Pancreas (tissue), 10 donors: Measurements from ENCODE around the gene AXIN2. TPM values are rescaled to one million over a fixed set of nuclear protein-coding genes. Genes with fewer than 3 reads are reported as not detected.

Experiments used
- ATAC-seq, 4 donors: fragments of 200-7000 bp; cut with Tn5 transposase; one replicate each; pipeline versions ENCODE4 v1.8.0 to v1.9.1; 2020; ENCODE audit warnings: mild to moderate bottlenecking in 4 of 4, moderate library complexity in 4 of 4
- DNase-seq, 6 donors: peaks; one replicate each; pipeline ENCODE4 v3.0.0-alpha.2; 2020
- FAIRE-seq: peaks from 2 replicates; lab custom pipeline; 2012; peaks lifted over from hg19 to GRCh38; lab: Jason Lieb, UNC
- H3K27ac ChIP-seq, 4 donors: fragments of 200-600 bp; sonication (generic); 1 replicate in 3 of 4; 2 replicates in 1 of 4; pipeline versions ENCODE4 v1.5.0 to v1.8.0; 2020
- H3K27me3 ChIP-seq, 4 donors: fragments of 200-600 bp; one replicate each; pipeline ENCODE4 v1.8.0; 2021
- H3K36me3 ChIP-seq, 3 donors: fragments of 200-600 bp; sonication (generic) in 1 of 3; one replicate each; pipeline versions ENCODE4 v1.5.0 to v1.8.0; 2020 to 2021
- H3K4me1 ChIP-seq, 3 donors: fragments of 200-600 bp; one replicate each; pipeline ENCODE4 v1.8.0; 2021
- H3K4me3 ChIP-seq, 4 donors: fragments of 200-600 bp; sonication (generic) in 2 of 4; one replicate each; pipeline versions ENCODE4 v1.5.0 to v1.8.0; 2020 to 2021
- H3K9me3 ChIP-seq, 4 donors: fragments of 200-600 bp; one replicate each; pipeline ENCODE4 v1.8.0; 2021
- WGBS, 2 donors: extraction: QIAGEN DNeasy Blood & Tissue Kit; methylation state at CpG; one replicate each; pipeline ENCODE4 v1.1.7; 2013; 5-methylcytosine and 5-hydroxymethylcytosine counted together
- intact Hi-C, 3 donors: fragments of 100-400 bp; cut with DNase I; formaldehyde crosslinking; loops; one replicate each; pipeline versions ENCODE4 v1.11.1 to v1.14.2; 2022
- polyA plus RNA-seq, 2 donors: library from polyadenylated mRNA; stranded (reverse); fragments of 200-250 nt; gene quantifications; one replicate each; pipeline ENCODE4 v1.2.3, GENCODE V29; 2013
- total RNA-seq, 6 donors: library from RNA; stranded (reverse); fragmentation: NEBNext Ultra II Directional in 4 of 6; extraction: Animal tissue kit (Norgen Biotek cat#: 25700) in 4 of 6; gene quantifications; one replicate each; pipeline versions ENCODE4 v1.2.1 to v1.2.4, GENCODE V29; 2021 to 2023
- TF ChIP-seq, protein P1 (sequence below), 4 donors: fragments of 200-600 bp; sonication (generic) in 3 of 4; IDR thresholded peaks; one replicate each; pipeline versions ENCODE4 v1.5.0 to v1.8.0; 2021; ENCODE audit warnings: antibody characterized with exemption in 4 of 4
- donor health status: healthy with polysubstance abuse.
- donor health status: DM: no; HTN: no; CAD: no; lungs with moderate emphysema.
- donor health status: DM: no; HTN: no; CAD: no.
- donor health status: control.
- donor health status: control.
- donor health status: Bipolar disorder and iron deficiency.
- donor health status: DM: yes; HTN: yes; CAD: no.
- donor health status: DM: no; HTN: no; CAD: no.
- donor health status: DM: no; HTN: no; CAD: no.
- donor health status: DM: yes; HTN: yes; CAD: no.

Gene AXIN2
- total and polyA plus RNA-seq, 8 donors: 2.5 to 13.1 (median 3.3) TPM

DNA sequence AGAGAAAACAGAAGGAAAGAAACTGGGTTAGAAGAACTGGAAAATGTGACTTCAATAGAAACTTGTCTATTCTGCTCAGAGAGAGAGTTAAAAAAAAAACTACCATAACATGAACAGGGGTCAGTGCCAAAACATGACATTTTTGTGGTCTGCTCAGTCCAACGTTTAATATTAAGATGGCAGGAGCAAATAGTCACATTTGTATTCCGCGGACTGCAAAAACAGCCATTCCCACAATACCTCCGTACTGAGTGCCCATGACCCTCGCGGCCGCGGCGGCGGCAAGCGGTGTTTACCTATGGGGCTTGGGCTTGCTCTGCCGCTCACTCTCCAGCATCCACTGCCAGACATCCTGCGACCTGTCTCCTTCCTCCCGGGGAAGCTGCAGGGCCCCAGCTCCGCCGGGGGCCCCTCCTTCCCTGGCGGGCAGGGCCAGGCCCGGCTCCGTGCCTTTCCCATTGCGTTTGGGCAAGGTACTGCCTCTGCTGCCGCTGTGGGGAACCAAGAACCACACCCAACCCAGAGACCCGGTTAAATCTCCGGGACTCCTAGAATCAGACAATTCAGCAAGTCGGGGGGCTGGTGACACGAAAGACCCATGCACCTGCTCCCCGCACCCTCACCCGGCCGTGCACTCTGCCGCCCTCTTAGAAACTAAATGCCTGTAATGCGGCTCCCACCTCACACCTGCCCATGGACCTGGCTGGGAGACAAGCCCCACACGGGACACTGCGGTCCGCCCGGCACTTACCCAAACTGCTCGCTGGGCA is 24.7 kb downstream of the AXIN2 start:
- H3K4me1 ChIP-seq: peaks cover 0 to 9% (median 4%) of the 10 kb centered on the region in 3 donors
- H3K9me3 ChIP-seq: no peaks in the 10 kb centered on the region
- no peak overlapping the region for H3K27ac ChIP-seq
- intact Hi-C loops: no loop called here
- TF ChIP-seq, protein P1, sequence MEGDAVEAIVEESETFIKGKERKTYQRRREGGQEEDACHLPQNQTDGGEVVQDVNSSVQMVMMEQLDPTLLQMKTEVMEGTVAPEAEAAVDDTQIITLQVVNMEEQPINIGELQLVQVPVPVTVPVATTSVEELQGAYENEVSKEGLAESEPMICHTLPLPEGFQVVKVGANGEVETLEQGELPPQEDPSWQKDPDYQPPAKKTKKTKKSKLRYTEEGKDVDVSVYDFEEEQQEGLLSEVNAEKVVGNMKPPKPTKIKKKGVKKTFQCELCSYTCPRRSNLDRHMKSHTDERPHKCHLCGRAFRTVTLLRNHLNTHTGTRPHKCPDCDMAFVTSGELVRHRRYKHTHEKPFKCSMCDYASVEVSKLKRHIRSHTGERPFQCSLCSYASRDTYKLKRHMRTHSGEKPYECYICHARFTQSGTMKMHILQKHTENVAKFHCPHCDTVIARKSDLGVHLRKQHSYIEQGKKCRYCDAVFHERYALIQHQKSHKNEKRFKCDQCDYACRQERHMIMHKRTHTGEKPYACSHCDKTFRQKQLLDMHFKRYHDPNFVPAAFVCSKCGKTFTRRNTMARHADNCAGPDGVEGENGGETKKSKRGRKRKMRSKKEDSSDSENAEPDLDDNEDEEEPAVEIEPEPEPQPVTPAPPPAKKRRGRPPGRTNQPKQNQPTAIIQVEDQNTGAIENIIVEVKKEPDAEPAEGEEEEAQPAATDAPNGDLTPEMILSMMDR (IDR thresholded peaks at IDR 0.05): no peak
- no peak overlapping the region for H3K4me3 ChIP-seq
- no peak for FAIRE-seq
- no peak for ATAC-seq
- H3K36me3 ChIP-seq: peaks cover 0 to 18% (median 13%) of the 10 kb centered on the region in 3 donors
- DNase-seq: no peak
- WGBS, 2 donors: 93% methylated on average over 33 to 35 of the region's 35 CpGs
- no peaks in the 10 kb centered on the region for H3K27me3 ChIP-seq

GRCh38 chr17:65535777-65536572 is 25.5 kb downstream of the AXIN2 start:
- 94 to 96% methylated on average over 17 of the region's 17 CpGs for WGBS, 2 donors
- no peak for FAIRE-seq

DNA sequence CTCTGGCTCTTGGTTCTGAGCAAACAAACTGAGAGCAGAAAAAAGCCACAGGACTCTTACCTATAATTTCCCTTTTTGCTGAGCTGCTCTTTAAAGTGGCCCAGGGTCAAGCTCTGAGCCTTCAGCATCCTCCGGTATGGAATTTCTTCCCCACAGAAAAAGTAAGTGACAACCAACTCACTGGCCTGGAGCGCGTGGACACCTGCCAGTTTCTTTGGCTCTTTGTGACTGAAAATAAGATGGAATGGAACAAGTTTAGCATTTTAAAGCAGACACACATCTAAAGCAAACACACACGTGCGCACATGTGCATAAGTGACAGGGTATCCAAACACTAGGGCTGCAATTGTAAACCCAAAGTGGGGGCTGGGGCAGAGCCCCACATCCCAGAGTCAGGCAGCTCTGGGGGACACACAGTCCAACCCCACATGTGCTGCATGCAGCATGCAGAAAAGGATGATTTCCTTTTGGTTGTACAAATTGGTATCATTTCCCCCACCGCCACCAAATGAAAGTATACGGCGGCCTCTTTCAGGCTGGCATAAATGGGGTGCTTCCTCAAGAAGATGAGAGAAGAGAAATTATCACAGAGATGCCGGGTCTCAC is 27.5 kb downstream of the AXIN2 start:
- FAIRE-seq (no peak), DNase-seq (no peak), ATAC-seq (no peak)
- H3K9me3 ChIP-seq: no peaks in the 10 kb centered on the region
- intact Hi-C loops: no loop called here
- TF ChIP-seq, protein P1 (IDR thresholded peaks at IDR 0.05): no peak
- peaks cover 0 to 18% (median 13%) of the 10 kb centered on the region in 3 donors for H3K36me3 ChIP-seq
- H3K27me3 ChIP-seq: no peaks in the 10 kb centered on the region
- no peak overlapping the region for H3K4me3 ChIP-seq
- H3K4me1 ChIP-seq: peaks cover 0 to 13% (median 11%) of the 10 kb centered on the region in 3 donors
- WGBS, 2 donors: 84 to 88% methylated on average over 9 of the region's 9 CpGs
- no peak overlapping the region for H3K27ac ChIP-seq

More at GRCh38 chr17:65535777-65536572, 25.5 kb downstream of the AXIN2 start:
- intact Hi-C loops: no loop called here
- Histone ChIP-seq H3K36me3 (peaks cover 0 to 18% (median 13%) of the 10 kb centered on the region in 3 donors), H3K4me1 (peaks cover 0 to 13% (median 10%) of the 10 kb centered on the region in 3 donors), H3K27ac (no peak overlapping the region), H3K4me3 (no peak overlapping the region), H3K9me3 (no peaks in the 10 kb centered on the region), H3K27me3 (no peaks in the 10 kb centered on the region)
- DNase-seq (no peak), ATAC-seq (no peak)
- TF ChIP-seq, protein P1 (IDR thresholded peaks at IDR 0.05): no peak

DNA sequence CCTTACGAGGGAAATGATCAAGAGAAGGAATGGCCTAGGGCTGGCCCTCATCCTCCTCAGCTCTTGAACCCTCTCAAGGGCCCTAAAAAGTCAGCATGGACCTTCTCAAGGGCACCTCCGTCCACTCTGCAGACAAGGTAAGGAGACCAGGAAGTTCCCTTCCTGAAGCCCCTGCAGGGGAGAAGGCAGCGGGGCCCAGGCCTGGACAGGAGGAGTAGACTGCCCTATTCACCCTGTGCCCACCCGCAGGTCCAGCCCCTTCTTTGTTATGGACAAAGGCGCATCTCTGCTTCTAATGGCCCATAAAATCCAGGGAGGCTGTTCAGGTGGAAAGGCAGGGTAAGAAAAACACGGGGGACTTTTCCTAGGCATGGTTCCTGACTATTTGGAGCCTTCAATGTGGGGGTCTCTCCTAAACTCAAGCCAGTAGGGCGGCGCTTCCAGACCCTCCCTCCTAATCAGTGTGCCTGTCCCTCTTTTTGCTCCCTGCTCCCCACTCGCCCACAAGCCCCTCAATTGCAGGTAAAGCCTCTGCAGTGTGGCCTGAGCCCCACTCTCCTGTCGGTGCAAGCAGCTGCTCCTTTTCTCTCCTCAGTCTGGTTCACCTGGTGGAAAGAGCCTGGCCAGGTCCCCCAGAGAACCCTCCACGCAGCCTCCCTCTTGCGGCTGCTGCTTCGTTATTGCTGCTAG is 28.2 kb downstream of the AXIN2 start:
- no peaks in the 10 kb centered on the region for H3K9me3 ChIP-seq
- intact Hi-C loops: no loop called here
- H3K27ac ChIP-seq: no peak overlapping the region
- no peak for FAIRE-seq
- WGBS, 2 donors: 87 to 88% methylated on average over 13 of the region's 13 CpGs
- peaks cover 0 to 18% (median 13%) of the 10 kb centered on the region in 3 donors for H3K36me3 ChIP-seq
- H3K27me3 ChIP-seq: no peaks in the 10 kb centered on the region
- H3K4me1 ChIP-seq: peaks cover 0 to 13% (median 11%) of the 10 kb centered on the region in 3 donors
- H3K4me3 ChIP-seq: no peak overlapping the region
- peak in 1 of 6 donors; percentile 7 for DNase-seq
- ATAC-seq: no peak
- TF ChIP-seq, protein P1 (IDR thresholded peaks at IDR 0.05): no peak
